Calu3 (cell line): ENCODE results near the gene TMC8. TPM values are rescaled to one million over a fixed set of nuclear protein-coding genes. Genes with fewer than 3 reads are reported as not detected.

Experiments used
- BruUV-seq: library from RNA; stranded (reverse); fragments of 400-500 nt; replicated peaks from 2 replicates; lab custom pipeline; 2021; lab: Mats Ljungman, UMichigan
- CTCF ChIA-PET: fragments of 300-600 bp; sonication (Branson Sonifier 250); formaldehyde crosslinking; loops from one replicate; lab custom pipeline; 2022; ENCODE audit warnings: antibody characterized with exemption; lab: Charles Lee
- DNase-seq: peaks from one replicate; pipeline ENCODE4 v3.0.0; 2022
- H3K27ac Mint-ChIP-seq: one replicate; pipeline ENCODE4 v1.8.0; 2022; ENCODE audit warnings: mixed read lengths; ENCODE audit not compliant: unreplicated experiment
- H3K27me3 Mint-ChIP-seq: one replicate; pipeline ENCODE4 v1.8.0; 2022; ENCODE audit warnings: mixed read lengths; ENCODE audit not compliant: unreplicated experiment
- H3K36me3 Mint-ChIP-seq: one replicate; pipeline ENCODE4 v1.8.0; 2022; ENCODE audit warnings: mild to moderate bottlenecking, moderate library complexity, mixed read lengths; ENCODE audit not compliant: insufficient read depth, unreplicated experiment
- H3K4me1 Mint-ChIP-seq: one replicate; pipeline ENCODE4 v1.8.0; 2022; ENCODE audit warnings: mild to moderate bottlenecking, low read depth, mixed read lengths; ENCODE audit not compliant: unreplicated experiment
- H3K4me3 Mint-ChIP-seq: one replicate; pipeline ENCODE4 v1.8.0; 2022; ENCODE audit warnings: mild to moderate bottlenecking, low read depth, moderate library complexity, mixed read lengths; ENCODE audit not compliant: unreplicated experiment
- H3K9me3 Mint-ChIP-seq: one replicate; pipeline ENCODE4 v1.8.0; 2022; ENCODE audit warnings: low read depth, mixed read lengths; ENCODE audit not compliant: unreplicated experiment
- intact Hi-C: fragments of 100-400 bp; cut with micrococcal nuclease; formaldehyde crosslinking; loops from one replicate; pipeline ENCODE4 v1.10.0; 2022; ENCODE audit not compliant: unreplicated experiment
- total RNA-seq: library from RNA; stranded (reverse); gene quantifications from 2 replicates; pipeline ENCODE4 v1.2.3, GENCODE V29; 2022
- TF ChIP-seq, protein P1 (sequence below): fragments of 200-600 bp; IDR thresholded peaks from one replicate; pipeline ENCODE4 v1.8.0; 2022; ENCODE audit warnings: antibody characterized with exemption; ENCODE audit not compliant: unreplicated experiment

TMC8 gene
- total RNA-seq, 1 experiment from 2014 or later, result 1.1 TPM

DNA sequence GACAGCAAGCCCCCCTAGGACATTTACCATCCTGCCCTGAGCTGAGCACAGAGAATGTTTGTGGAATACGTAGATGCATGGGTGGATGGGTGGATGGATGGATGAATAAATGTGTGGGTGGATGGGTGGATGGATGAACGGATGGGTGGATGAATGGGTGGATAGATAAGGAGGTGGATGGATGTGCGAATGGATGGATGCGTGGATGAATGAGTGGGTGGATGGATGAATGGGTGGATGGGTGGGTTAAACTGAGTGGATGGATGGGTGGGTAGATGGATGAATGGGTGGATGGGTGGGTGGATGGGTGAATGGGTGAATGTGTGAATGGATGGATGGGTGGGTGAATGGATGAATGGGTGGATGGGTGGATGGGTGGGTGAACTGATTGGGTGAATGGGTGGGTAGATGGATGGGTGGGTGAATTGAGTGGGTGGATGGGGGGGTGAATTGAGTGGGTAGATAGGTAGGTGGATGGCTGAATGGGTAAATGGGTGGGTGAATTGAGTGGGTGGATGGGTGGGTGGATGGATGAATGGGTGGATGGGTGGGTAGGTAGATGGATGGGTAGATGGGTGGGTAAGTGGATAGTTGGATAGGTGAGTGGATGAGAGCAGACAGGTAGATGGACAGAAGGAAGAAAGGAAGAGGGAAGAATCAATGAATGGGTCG, 7.2 kb upstream of the TMC8 start:
- no peak for DNase-seq
- TF ChIP-seq, protein P1, sequence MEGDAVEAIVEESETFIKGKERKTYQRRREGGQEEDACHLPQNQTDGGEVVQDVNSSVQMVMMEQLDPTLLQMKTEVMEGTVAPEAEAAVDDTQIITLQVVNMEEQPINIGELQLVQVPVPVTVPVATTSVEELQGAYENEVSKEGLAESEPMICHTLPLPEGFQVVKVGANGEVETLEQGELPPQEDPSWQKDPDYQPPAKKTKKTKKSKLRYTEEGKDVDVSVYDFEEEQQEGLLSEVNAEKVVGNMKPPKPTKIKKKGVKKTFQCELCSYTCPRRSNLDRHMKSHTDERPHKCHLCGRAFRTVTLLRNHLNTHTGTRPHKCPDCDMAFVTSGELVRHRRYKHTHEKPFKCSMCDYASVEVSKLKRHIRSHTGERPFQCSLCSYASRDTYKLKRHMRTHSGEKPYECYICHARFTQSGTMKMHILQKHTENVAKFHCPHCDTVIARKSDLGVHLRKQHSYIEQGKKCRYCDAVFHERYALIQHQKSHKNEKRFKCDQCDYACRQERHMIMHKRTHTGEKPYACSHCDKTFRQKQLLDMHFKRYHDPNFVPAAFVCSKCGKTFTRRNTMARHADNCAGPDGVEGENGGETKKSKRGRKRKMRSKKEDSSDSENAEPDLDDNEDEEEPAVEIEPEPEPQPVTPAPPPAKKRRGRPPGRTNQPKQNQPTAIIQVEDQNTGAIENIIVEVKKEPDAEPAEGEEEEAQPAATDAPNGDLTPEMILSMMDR, result no peak
- no TSS peak for BruUV-seq
- Mint-ChIP-seq H3K27me3 (no peaks in the 10 kb centered on the region), H3K9me3 (no peaks in the 10 kb centered on the region), H3K4me1 (no peaks in the 10 kb centered on the region), H3K36me3 (peaks cover 53% of the 10 kb centered on the region), H3K27ac (no peak overlapping the region), H3K4me3 (no peak overlapping the region)
- CTCF ChIA-PET, result no interaction called here
- intact Hi-C loops, result no loop called here

DNA sequence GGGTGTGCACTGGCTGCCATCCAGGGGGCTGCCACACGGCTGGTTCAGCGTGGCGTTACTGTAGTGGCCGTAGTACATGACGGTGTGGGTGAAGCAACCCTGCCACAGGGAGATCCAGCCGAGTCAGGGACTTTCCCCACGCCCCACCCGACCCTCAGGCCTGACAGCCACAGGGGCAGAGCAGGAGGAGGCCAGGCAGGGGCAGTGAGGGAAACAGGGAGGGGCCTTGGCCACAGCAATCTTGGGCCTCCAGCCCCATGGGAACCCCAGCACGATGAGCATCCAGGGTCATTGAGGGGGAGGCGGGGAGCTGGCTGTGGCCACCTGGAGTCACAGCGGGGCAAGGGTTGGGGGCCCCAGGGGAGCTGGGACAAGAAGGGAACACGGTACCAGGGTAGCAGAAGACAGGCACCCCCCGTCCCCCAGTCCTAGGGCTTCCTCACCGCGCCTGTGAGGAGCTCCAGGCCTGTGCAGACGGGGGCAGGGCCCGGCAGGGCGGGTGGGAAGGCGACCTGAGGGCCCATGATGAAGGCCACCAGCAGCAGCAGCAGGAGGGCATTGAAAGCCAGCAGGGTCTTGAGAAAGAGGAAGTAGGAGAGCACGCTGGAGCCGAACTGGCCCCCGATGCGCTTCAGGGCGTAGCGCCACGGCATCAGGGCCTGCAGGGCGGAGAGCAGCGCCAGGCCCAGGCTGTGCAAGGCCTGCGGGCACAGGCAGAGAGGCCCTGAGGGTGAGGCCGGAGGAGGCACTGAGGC, 6.3 kb upstream of the TMC8 start:
- intact Hi-C loops, result no loop called here
- peaks cover 6% of the 10 kb centered on the region for H3K4me1 Mint-ChIP-seq
- no peak overlapping the region for H3K4me3 Mint-ChIP-seq
- no peak overlapping the region for H3K27ac Mint-ChIP-seq
- BruUV-seq, result no TSS peak
- H3K36me3 Mint-ChIP-seq, result peaks cover 61% of the 10 kb centered on the region
- TF ChIP-seq, protein P1, result no peak
- H3K27me3 Mint-ChIP-seq, result no peaks in the 10 kb centered on the region
- H3K9me3 Mint-ChIP-seq, result no peaks in the 10 kb centered on the region
- CTCF ChIA-PET, result no interaction called here
- DNase-seq, result no peak

DNA sequence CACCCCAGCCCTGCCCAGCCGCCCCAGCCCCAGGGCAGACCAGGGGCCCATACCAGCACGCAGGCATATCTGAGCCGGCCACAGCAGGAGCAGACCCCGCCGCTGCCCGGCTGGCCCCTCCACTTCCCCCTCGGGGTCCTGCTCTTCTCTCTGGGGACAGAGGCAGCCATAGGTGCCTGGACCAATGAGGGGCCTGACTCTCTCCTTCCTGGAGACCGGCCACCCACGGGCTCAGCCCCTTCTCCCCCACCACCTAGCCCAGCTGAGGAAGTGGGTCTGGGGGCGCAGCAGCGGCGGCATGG, 5.8 kb upstream of the TMC8 start:
- TF ChIP-seq, protein P1, result no peak
- intact Hi-C loops, result no loop called here
- CTCF ChIA-PET, result no interaction called here
- H3K4me3 Mint-ChIP-seq, result no peak overlapping the region
- H3K27me3 Mint-ChIP-seq, result no peaks in the 10 kb centered on the region
- H3K36me3 Mint-ChIP-seq, result peaks cover 66% of the 10 kb centered on the region
- no peak overlapping the region for H3K27ac Mint-ChIP-seq
- H3K4me1 Mint-ChIP-seq, result peaks cover 11% of the 10 kb centered on the region
- no peaks in the 10 kb centered on the region for H3K9me3 Mint-ChIP-seq
- BruUV-seq, result no TSS peak
- DNase-seq, result no peak

DNA sequence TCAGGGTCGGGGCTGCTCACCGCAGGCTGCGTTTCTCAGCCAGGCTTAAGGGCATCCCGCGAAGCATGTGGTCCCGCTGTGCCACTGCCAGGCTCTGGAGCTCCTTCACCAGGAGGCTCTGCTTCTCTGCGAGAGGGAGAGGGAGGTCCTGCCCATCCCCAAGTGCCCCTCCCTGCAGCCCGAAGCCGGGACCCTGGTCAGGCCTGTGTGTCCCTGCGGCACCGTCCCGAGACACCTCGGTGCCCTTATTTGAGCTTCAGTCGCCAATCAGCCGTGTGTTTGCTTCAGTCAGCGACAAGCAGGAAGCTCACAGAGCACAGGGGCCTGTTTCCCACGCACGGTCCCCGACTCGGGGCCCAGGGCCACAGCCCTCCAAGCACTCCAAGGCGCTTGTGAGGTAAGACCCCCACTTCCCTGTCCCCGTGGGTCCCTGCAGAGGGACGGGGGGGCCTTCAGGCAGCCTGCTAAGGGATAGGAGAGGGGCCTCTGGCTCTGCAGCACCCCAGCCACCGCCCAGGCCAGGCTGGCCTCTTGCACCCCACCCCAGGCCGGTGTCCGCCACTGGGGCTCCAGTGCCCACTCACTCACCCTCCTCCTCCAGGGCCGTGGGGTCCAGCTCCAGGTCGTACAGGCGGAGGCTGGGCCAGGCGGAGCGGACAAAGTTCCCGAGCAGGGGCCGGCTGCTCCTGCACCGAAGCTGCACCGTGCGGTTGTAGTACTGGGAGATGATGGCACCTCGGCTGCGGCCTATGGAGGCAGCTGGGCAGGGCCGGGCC, 5.2 kb upstream of the TMC8 start:
- intact Hi-C loops, result no loop called here
- Mint-ChIP-seq H3K36me3 (peaks cover 65% of the 10 kb centered on the region), H3K9me3 (no peaks in the 10 kb centered on the region), H3K4me3 (no peak overlapping the region), H3K27me3 (no peaks in the 10 kb centered on the region), H3K4me1 (peaks cover 16% of the 10 kb centered on the region), H3K27ac (no peak overlapping the region)
- no peak for DNase-seq
- TF ChIP-seq, protein P1, result no peak
- CTCF ChIA-PET, result no interaction called here
- BruUV-seq, result no TSS peak
